D721Med (cell line): ENCODE measurements around the gene TRDMT1.

Experiments used
- DNase-seq: peaks from one replicate; pipeline ENCODE4 v3.0.0; 2011; ENCODE audit warnings: low spot score; ENCODE audit not compliant: insufficient read length
- FAIRE-seq: peaks from 2 replicates; lab custom pipeline; 2011; peaks lifted over from hg19 to GRCh38; lab: Jason Lieb, UNC
- CTCF ChIP-seq: IDR thresholded peaks from 2 replicates; pipeline ENCODE4 v1.5.1; 2012; ENCODE audit warnings: mild to moderate bottlenecking, control low read depth; ENCODE audit not compliant: insufficient read depth; ENCODE audit errors: missing control alignments

TRDMT1 gene

GRCh38 chr10:17140386-17140761 lies 61.1 kb downstream of the TRDMT1 start:
- no peak for DNase-seq
- TF ChIP-seq CTCF = no peak
- no peak for FAIRE-seq

- FAIRE-seq = no peak
- TF ChIP-seq CTCF = no peak
- no peak for DNase-seq
These were observed 62.9 kb downstream of the TRDMT1 start for GRCh38 chr10:17138460-17139042.

- no peak for TF ChIP-seq CTCF
- DNase-seq = no peak
- FAIRE-seq = no peak
These were observed 66.7 kb downstream of the TRDMT1 start for GRCh38 chr10:17134737-17135260.

GRCh38 chr10:17134282-17134681 lies 67.2 kb downstream of the TRDMT1 start:
- no peak for FAIRE-seq
- no peak for TF ChIP-seq CTCF
- no peak for DNase-seq

GRCh38 chr10:17129741-17130140 lies 71.7 kb downstream of the TRDMT1 start, which contains the start of gene CUBN:
TSS of gene CUBN (minus strand) at chr10:17129811. CDS start at chr10:17129765, 46 bp downstream.
- DNase-seq = no peak
- FAIRE-seq = no peak
- TF ChIP-seq CTCF = no peak

- FAIRE-seq (no peak), DNase-seq (no peak)
- no peak for TF ChIP-seq CTCF
These were observed 73.2 kb downstream of the TRDMT1 start for GRCh38 chr10:17128261-17128660.

GRCh38 chr10:17126327-17126726 lies 75.1 kb downstream of the TRDMT1 start:
- TF ChIP-seq CTCF = no peak
- no peak for DNase-seq
- no peak for FAIRE-seq
